HG02884 (cell line): ENCODE data around the gene CADM1.

Source experiments
- ATAC-seq: cut with Tn5 transposase; IDR thresholded peaks from one replicate; pipeline ENCODE4 v1.9.1; 2021; ENCODE audit warnings: mild to moderate bottlenecking, moderate library complexity; ENCODE audit not compliant: unreplicated experiment

The CADM1 gene

GRCh38 chr11:115220423-115220822 lies 283.8 kb downstream of the CADM1 start:
- no peak for ATAC-seq

DNA sequence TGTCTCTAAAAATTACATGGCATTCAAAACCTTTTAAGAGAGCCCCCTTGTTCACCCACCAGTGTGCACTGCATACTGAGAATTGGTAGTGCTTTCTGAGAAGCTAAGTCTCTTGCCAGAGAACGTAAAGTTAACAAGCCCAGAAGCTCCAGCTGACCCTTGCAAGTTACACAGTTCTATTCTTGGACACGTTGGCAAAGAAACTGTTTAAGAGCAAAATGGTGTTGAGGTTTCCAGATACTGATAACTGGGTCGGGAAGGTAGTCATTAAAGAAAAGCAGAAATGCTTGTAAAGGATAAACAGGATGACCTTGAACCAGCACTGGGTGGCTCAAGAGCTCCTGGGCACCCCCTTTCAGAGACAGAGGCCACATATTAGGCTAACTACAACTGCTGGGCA lies 284.8 kb downstream of the CADM1 start:
- no peak for ATAC-seq

- ATAC-seq, result no peak
These were observed 286.4 kb downstream of the CADM1 start for GRCh38 chr11:115217726-115218311.

DNA sequence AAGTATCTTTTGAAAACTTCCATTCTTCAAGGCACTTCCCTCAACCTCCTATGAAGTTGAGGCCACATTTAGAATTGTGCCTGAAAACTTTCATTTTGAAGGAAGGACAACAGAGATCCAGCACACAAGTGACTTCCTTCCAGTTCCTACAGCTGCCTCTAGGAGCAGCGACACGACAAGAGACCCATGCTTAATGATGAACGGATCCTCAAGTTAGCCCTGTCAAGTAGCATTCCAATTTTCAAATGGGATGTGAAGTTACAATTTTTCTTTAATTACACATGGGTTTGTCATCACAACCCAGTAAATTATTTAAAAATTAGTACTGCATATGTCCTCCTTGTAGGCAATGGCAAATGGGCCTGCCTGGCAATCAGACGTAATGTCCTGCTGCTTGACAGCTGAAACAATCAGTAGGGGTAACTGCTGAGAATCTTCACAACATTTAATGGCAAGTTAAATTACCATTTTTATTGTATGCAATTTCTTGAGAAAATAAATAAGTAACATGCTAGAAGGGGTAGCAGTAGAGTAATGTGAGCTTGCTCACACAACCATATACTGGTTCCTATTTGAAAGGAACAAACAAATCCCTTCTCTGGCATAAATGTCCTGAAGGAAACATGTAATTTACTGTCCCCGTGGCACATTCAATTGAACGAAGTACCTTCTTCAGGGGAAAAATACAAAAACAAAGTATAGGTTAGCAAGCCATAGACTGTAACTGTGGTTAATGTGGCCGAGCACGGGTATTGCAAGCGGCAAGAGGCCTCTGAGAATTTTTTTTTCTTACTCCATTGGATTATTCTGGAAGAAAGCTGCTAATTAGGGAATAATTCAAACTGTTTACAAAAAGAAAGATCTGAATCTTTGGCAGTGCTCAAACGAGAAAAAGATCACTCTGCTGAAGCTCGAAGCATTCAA lies 288.3 kb downstream of the CADM1 start:
- no peak for ATAC-seq

- ATAC-seq, result no peak
These were observed 289.5 kb downstream of the CADM1 start for GRCh38 chr11:115214644-115215234.

GRCh38 chr11:115213007-115213406 lies 291.2 kb downstream of the CADM1 start:
- ATAC-seq, result no peak

DNA sequence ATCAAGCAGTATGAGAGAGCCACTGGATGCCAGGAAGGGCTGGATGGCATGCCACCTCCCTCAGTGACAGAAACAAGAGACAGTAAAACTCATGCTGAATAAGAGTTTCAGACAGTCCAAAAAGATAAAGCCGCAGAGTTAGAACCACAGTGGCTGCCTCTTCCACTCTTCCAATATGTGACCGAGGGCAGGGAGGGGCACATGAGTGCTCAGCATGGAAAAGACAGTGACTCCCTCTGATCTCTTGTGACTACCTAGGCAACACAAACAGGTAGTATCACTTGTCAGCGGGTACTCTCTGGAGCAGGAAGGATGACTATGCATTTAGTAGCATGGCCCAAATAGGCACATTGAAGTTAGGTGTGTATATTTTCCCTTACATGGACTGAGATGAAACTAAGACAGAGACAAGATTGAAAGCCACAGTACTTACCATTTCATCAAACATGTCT lies 295.4 kb downstream of the CADM1 start:
- no peak for ATAC-seq

GRCh38 chr11:115207916-115208315 lies 296.3 kb downstream of the CADM1 start:
- no peak for ATAC-seq

GRCh38 chr11:115207166-115207591 lies 297.0 kb downstream of the CADM1 start:
- ATAC-seq, result no peak

- ATAC-seq, result no peak
These were observed 297.7 kb downstream of the CADM1 start for GRCh38 chr11:115206365-115207022.

- ATAC-seq, result no peak
These were observed 301.2 kb downstream of the CADM1 start for GRCh38 chr11:115202900-115203552.

GRCh38 chr11:115202074-115202473 lies 302.1 kb downstream of the CADM1 start:
- ATAC-seq, result no peak

DNA sequence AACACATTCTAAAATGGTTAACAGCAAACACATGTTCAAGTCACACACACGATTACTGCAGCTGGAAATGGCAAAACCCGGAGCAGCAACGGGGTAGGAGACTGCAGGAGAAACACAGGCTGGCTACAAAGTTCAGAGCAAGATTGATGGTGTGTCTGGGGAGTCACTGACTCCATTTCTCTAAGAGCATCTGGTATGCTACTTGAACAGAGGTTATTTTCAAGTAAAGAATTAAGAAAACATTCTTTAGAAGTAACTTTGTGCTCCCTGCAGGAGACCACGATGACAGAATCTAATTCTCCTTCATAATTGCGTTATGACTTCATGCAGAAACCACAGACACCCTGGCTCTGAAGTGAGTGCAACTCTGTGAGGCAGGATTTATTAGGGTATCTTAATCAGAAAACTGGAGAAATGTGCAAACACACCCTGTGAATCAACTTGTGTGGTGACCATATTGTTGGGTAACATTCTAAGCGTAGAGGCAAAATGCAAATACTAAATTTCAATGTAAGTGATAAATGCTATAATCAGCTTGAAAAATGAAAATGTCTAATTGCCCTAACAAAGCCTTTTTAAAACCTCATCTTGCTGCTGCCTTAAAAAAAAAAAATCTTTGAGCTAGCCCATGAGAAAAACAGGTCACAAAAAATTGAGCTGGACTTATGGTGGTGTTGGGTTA lies 303.0 kb downstream of the CADM1 start:
- no peak for ATAC-seq

- ATAC-seq, result no peak
These were observed 304.6 kb downstream of the CADM1 start for GRCh38 chr11:115199481-115200069.

DNA sequence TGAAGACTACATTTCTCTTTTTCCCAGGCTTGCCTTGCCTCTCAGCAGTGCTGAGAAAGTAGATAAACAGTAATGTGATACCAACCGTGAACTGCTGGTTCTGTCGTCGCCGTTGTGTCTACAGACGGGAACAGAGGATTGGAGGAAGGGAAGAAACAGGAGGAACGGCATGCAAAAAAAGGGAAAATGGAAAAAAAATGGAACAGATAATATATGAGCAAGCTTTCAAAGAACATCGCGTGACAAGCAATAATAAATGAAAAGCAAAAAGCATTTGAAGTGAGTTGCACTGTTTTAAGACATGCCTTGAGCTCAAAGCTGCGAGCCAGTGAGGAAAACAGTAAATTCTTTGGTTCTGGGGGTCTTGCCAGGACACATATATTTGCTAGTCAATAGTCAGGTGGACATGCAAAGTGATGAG lies 305.9 kb downstream of the CADM1 start:
- no peak for ATAC-seq

- no peak for ATAC-seq
These were observed 306.8 kb downstream of the CADM1 start for GRCh38 chr11:115197433-115197832.

- ATAC-seq, result no peak
These were observed 307.2 kb downstream of the CADM1 start for GRCh38 chr11:115197031-115197430.

- peak; percentile 33 for ATAC-seq
These were observed 309.5 kb downstream of the CADM1 start for GRCh38 chr11:115194802-115195110.

GRCh38 chr11:115193914-115194801 lies 310.1 kb downstream of the CADM1 start:
- ATAC-seq, result peak; percentile 54
